Daoy (cell line): Measurements from ENCODE around the gene CPLX4. TPM values are rescaled to one million over a fixed set of nuclear protein-coding genes. Genes with fewer than 3 reads are reported as not detected.

Experiments used
- total RNA-seq: library from RNA; depleted of rRNA; stranded (reverse); fragments of >200 nt; shearing (Covaris generic); gene quantifications from 2 replicates; pipeline ENCODE4 v1.2.3, GENCODE V29; 2014; rRNA removed

Gene CPLX4
- total RNA-seq, 1 experiment from 2014 or later, result not detected

Other genes with a start within 250 kb of the CPLX4 start
- gene SEC11C, start 178.8 kb downstream of the CPLX4 start, total RNA-seq, result 49.7 and 62.1 TPM in 2 replicates
- gene GRP, start 98.5 kb downstream of the CPLX4 start, total RNA-seq, result not detected in 2 replicates
- not detected in 2 replicates for gene RAX, start 45.2 kb downstream of the CPLX4 start, total RNA-seq
- gene LMAN1, start 40.6 kb upstream of the CPLX4 start, total RNA-seq, result 107 and 120 TPM in 2 replicates